Tibial nerve (tissue), 3 donors: ENCODE results near the gene GNB5.

Experiments used
- POLR2A ChIP-seq, 2 donors: fragments of 450-650 bp; IDR thresholded peaks; one replicate each; pipeline ENCODE4 v1.6.1; 2017; ENCODE audit warnings: antibody characterized with exemption in 2 of 2, mild to moderate bottlenecking in 2 of 2, moderate library complexity in 2 of 2
- TF ChIP-seq, protein P1 (sequence below), 5 experiments: fragments of 200-600 bp in 3 of 5; fragments of 450-650 bp in 2 of 5; sonication (generic) in 3 of 5; IDR thresholded peaks; one replicate each; pipeline ENCODE4 v1.5.1; 2016 to 2019; ENCODE audit warnings: antibody characterized with exemption in 5 of 5, mild to moderate bottlenecking in 3 of 5, moderate library complexity in 2 of 5

GRCh38 chr15:52180196-52180835 lies 10.9 kb downstream of the GNB5 start:
- TF ChIP-seq, protein P1, sequence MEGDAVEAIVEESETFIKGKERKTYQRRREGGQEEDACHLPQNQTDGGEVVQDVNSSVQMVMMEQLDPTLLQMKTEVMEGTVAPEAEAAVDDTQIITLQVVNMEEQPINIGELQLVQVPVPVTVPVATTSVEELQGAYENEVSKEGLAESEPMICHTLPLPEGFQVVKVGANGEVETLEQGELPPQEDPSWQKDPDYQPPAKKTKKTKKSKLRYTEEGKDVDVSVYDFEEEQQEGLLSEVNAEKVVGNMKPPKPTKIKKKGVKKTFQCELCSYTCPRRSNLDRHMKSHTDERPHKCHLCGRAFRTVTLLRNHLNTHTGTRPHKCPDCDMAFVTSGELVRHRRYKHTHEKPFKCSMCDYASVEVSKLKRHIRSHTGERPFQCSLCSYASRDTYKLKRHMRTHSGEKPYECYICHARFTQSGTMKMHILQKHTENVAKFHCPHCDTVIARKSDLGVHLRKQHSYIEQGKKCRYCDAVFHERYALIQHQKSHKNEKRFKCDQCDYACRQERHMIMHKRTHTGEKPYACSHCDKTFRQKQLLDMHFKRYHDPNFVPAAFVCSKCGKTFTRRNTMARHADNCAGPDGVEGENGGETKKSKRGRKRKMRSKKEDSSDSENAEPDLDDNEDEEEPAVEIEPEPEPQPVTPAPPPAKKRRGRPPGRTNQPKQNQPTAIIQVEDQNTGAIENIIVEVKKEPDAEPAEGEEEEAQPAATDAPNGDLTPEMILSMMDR (IDR thresholded peaks at IDR 0.05) = no peak
- no peak for TF ChIP-seq POLR2A (IDR thresholded peaks at IDR 0.05)
